GM21526 (cell line): ENCODE data around the gene LRRFIP1.

Source experiments
- ATAC-seq: cut with Tn5 transposase; IDR thresholded peaks from one replicate; pipeline ENCODE4 v1.9.1; 2021; ENCODE audit warnings: moderate library complexity; ENCODE audit not compliant: unreplicated experiment, low FRiP score

LRRFIP1 gene

DNA sequence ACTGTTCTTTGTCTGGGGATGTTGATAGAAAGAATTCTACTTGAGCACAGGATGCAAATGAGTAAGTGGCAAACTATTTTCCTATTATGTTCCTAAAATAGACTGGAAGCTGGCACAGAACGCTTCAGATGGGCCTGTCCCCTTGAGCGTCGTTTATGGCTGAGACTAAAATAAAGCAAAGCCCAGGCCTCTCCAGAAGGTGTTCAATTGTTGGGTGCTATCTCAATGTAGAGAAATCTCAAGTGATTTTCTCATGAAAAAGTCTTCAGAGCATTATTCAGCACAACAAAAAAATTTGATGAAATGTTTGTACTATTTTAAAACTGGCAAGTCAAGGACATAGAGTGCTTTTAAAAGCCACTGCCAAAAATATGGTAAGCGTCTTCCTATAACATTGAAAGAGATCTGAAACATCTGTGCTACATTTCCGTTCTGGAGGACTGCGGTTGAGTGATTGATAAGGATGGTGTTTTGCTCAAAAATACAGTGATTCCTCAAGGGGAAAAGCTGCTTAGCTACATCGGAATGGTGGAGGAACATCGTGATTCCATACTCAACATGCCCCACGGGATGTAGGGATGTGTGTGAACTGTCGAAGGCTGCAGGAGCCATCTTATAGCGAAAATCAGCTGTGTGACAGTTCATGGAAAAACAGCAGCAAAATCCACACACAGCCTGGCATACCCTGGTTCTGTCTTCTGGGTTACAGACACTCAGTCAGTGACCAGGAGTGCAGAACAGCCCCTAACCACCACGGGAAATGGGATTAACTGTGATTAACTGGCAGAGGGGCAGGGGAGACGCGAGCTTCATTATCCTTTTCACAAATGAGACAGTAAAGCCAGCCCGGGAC lies 10.4 kb upstream of the LRRFIP1 start:
- no peak for ATAC-seq

DNA sequence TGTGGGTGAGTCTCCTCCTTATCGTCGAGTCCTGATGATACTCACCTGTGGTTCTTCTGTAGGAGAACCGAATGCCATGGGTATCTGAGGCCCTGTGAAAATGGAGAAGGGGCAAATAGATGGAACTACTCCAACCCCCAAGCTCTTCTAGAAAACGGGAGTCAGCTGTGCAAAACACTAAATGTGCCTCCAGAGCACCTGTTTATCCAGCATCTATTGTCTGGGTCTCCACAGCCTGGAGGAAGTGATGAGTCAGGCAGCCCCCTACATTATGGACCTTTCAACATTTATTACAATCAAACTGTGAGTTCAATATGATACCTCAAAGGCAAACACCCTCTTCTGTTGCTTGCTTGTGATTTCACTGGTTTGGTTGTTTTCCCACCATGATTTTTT lies 9.8 kb upstream of the LRRFIP1 start:
- no peak for ATAC-seq

DNA sequence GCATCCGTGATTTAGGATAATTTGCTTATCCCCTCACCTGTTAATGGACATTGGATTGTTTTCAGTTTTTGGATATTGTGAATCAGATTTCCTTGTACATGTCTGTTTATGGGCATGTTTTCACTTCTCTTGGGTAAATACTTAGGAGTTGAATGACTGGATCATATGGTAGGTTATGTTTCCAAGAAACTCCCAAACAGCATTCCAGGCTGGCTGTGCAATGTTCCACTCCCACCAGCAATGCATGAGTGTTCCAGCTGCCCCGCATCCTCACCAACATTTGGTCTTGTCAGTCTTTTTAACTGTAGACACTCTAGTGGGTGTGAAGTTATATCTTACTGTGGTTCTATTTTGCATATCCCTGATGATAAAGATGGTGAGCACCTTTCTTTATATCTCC lies 8.9 kb upstream of the LRRFIP1 start:
- ATAC-seq: no peak

DNA sequence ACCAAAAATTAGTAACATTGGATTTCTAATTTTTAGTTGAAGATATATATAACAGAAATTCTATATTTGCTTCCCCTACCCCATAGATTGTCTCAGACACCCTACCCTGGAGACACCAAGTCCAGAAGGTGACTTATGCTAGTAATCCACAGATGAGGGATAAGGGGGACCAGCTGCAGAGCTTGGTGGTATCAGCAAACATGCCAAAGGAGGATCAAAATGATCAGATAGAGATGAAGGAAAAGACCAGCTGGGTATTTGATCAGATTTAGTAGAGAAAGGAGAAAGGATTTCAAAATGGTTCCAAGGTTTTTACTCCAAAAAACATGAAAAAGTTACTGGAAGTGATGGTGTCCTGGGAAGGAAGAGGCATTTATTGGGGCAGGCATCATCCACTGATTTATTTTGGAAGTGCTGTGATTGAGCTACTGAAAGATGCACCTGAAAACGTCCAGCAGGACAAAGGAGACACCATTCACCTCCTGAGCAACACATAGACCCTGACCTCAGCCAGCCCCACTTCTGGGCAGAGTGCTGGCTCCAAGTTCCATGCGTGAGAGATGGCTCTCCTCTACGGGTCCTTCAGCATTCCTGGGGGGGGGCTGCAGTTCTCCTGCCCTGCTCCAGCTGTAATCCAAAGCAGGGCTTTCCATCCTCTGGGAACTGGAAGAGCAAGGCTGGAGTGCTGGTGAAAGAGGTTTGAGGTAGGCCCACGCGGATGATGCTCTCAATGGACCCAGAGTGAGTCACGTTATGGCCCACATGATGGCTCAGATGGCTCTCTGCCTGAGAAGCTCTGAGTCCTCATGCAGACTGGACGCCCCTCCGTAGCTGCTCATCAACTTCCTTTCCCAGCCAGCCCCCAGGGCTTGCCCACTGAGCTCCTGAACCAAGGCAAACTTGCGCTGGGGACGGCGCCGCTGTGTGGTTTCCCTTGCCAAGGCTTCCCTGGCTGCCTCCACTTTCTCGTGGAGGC lies 3.7 kb upstream of the LRRFIP1 start:
- no peak for ATAC-seq

DNA sequence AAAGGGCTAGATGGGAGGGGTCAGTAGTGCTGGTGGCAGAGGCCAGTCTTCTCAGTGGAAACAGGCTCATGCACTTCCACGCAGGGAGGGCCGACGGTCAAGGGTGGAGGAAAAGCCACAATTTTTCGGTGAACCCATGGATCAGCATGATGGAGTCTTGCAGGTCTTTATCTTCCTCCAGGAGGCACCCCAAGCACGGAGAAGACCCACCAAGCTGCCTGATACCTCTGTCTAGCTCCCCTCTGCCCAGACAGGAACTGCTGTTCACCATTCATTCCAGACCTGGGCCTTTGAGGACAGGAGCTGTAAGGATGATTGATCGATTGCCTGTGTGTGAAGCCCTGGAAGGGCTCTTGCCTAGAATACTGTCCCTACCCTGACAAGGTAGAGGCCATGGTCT lies 2.8 kb upstream of the LRRFIP1 start:
- ATAC-seq: no peak

DNA sequence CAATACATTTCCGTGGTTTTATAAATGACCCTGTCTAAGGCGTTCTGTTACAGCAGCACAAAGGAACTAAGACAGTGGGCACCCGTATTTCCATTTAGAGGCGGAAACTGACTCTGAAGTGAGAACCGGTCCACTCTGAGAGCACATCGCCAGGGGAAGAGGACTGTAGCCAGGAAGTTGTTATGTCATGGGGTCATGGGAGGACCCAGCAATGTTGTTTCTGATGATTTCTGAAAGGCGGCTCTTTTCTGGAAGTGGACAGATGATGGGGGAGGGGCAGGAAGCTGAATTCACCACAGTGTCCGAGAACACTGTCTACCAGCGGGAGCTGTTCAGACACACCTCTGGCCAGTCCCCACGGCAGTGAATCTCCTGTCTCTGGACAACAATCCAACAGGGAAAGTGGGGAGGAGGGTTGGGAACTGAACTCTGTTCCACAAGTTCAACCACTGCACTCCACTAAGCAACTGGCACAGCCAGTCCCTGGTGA lies 2.1 kb upstream of the LRRFIP1 start:
- no peak for ATAC-seq

DNA sequence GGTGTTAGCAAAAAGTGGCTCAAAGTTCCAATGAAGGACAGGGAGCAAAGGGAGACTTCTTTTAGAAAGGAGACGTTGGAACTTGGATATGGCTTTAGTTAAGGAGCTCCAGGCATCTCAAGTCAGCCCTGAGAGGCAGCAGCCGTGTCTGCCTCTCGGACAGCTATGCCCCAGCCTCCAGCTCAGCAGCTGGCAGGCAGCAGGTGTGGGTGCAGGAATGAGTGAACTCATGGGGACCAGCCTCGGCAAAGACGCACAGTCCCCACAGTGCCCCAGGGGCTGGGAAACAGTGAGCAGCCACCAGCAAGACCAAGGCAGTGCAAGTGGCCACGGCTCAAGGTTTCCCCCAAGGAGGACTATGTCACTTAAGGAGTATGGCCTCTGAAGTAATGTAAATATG lies 1.6 kb upstream of the LRRFIP1 start:
- no peak for ATAC-seq

DNA sequence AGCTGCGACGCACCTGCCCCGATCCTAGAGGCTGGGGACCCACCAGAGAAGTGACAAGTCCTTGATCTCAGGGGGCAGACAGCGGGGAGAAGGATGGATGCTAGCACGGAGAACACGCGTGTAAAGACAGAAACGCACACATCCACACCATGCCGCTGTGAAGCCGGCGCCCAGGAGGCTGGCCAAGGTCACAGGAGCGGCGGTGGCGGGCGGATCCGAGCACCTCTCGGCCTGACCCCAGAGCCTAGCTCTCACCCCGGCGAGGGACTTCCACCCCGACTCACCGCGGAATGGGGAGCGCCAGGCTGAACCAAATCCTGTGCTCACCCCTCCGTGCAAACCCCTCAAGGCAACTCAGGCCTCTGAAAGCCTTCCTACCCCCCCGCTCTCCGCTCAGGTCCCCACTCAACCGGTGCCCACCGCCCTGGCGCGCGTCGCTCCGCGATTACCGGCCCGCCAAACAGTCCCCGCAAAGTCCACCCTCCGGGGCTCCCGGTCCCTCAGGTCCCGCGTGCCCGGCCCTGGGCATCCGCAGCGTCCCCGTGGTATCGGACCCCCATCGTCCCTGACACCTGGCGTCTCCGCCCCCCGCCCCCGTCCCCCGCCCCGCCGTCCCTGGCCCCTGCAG lies 460 bp upstream of the LRRFIP1 start:
- no peak for ATAC-seq

DNA sequence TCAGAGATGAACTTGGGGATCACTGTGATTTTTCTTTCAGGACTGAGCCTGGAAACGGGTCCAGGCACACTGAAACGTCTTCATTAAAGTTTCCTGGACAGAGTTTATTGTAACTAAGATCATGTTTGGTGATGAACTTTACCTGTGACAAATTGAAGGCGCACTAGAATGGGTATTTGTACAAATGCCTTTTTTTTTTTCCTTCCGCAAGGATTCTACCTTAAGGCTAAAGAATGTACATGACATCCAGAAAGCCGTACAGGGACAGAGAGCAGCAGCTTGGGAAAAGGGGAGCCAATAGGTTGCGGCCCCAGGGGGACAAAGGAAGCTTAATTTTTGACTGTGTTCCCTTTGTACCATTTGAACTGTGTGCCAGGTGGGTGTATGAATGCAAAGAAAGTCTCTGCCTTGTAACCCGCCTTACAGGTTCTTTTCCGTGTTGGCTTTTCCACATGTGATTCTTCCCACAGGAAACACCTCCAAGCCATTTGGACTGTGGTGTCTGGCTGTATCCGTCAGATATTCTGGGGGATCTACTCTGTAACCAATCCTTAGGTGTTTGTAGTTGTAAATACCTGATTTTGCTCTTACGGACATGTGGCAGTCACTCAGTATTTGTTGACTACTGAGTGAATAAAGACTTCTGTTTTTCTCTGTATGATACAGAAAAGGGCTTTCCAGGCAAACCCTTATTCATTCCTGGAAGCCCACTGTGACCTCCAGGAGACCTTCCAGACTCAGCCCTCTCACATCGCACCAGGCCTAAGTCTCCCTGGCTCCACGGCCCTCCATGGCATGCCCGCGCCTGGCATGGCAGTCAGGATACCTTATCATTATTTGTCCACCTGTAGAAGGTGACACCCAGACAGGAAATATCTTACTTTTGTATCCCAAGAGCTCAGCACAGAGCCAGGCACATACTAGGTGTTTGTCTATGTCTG lies 1.1 kb downstream of the LRRFIP1 start:
- no peak for ATAC-seq

DNA sequence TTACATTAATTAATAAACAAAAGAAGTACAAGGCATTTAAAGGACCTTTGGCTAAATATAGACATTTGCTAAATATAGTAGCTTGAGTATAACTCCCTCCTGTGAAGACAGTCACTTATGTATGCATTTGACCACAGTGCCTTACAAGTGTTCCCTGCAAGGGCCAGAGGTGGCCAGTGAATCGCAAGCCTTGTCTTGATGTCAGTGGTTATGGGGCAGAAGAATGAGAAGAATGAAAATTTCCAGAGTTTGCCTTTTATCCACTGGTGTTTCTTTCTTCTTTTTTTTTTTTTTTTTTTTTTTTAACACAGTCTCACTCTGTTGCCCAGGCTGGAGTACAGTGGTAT lies 1.8 kb downstream of the LRRFIP1 start:
- ATAC-seq: no peak

DNA sequence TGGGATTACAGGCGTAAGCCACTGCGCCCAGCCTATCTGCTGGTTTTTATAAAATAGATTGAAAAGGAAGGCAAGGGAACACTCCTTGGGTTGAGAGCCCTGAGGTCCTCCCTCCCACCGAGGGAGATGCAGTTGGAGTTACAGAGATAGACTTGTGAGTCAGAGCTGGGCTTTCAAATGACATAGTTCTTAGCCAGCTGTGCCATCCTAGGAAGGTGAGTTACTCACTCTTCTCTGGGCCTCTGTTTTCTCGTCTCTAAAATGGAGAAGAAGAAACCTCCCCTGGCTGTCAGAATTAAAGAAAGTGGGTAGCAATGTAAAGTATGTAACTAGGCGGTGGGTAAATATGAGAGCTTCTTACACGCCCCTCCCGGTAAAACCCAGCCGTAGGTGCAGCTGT lies 2.4 kb downstream of the LRRFIP1 start:
- no peak for ATAC-seq

DNA sequence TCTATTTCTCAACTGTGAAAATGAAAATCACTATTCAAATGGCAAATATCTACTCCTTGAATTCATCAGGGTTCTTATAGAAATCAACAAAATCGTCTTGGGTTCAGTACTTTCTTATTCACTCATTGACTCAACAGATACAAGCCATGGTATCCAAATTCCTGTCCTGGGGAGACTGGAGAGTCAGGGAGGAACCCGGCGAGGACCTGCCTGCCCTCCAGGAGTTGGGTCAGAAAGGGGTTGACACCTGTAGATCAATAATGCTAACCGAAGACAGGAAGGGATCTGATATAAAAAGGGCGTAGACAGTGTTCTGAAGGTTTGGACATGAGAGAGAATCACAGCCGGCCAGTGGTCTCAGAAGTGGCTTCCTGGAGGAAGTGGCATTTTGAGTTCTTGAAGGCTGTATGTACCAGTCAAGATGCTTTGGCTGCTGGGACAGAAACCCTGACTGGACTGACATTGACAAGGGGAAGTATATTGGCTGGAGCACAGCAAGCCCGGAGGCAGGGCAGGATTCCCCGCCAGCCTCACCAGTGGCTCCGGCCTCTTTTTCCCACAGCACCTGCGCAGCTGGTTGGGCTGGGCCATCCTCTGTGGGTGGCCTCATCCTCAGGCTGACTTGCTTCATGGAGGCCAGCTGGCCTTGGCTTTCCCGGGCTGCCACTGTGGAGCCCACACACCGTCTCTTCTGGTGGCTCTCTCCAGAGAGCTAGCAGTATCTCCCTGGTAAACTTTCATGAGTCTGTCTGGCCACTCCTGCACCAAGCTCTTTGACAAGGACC lies 3.0 kb downstream of the LRRFIP1 start:
- no peak for ATAC-seq

DNA sequence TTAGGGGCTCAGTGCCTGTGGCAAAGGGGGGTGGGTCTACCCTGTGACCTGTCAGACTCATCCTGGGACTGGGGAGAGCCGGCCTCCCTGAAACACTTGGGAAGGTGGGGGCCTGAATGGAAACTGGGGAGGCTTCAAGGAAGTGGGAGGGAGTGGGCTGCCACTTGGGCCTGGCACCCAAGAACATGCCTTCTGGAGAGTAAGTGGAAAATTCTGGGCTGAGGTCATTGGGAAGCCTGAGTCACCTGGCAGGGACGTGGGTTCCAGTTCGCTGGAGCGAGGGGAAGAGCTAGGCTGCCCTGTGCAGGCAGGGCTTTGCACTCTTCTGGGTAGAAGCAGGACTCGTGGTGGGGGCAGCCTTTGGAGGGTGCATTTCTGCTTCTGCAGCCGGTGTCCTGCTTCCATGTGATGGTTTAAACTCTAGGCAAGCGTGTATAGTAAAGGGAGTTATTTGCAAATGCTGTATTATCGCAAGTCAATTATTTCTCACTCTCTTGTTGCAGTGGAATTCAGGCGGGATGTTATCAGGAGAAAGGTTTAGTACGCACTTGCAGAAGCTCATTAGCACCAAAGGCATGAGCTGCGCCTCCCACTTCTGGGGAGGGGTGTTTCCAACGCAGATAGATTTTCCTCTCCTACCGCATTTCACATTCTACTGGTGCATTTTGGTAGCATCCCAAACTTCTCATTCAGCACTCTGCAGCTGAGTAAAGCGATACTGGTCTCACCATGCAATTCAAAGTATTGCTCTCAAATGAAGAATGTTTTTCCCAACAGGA lies 3.8 kb downstream of the LRRFIP1 start:
- no peak for ATAC-seq

DNA sequence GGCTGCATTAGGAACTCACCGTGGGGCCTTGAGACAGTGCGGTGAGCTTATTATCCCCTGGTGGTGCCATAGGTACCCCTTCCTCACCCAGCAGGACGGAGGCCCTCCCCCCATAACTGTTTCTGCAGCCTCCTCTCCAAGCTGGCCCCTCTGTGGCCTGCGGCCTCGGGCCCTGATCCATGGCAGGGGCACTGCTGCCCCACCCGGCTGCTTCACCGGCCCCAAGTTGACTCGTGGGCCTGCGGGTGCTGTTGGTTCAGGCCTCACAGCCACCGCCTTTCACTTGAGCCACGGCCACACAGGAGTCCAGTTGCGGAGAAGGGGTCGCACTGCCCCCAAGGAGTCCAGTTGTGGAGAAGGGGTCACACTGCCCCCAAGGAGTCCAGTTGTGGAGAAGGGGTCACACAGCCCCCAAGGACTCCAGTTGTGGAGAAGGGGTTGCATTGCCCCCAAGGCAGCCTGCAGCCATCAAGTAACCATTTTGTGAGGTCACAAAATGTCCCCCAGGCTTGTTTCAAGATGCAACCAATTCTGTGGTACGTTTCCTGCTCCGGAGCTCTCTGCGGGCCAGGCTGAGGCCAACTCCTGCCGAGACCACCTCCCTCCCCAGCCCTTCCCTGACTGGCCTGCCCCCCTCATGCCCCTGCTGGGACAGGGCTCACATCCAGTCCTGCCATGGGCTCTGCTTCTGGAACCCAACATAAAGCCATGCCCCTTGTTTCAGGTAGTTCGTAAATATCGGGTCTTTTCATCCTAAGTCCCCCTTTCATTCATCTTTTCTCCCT lies 4.6 kb downstream of the LRRFIP1 start:
- no peak for ATAC-seq

DNA sequence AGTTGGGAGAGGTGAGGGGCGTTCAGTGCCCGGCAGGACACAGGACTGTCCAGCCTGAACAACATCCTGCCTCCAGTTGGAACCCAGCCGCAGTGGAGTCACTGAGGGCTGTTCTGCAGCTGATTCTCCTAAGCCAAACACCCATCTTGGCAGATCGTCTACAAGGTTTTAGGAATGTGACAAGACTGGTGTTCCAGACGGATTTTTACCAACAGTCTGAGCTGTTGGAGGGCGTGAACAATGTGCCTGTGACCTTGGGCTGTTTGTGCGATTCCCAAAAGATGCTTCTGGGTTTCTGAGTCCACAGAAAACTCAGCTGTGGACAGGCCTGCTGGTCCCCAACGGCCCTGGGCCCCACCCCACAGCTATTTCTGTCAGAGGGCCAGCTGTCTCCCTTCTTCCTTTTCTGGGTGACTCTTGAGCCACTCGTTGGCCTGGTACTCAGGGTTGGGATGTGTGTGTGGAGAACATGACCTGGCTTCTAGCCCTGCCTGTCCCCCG lies 5.7 kb downstream of the LRRFIP1 start:
- no peak for ATAC-seq

DNA sequence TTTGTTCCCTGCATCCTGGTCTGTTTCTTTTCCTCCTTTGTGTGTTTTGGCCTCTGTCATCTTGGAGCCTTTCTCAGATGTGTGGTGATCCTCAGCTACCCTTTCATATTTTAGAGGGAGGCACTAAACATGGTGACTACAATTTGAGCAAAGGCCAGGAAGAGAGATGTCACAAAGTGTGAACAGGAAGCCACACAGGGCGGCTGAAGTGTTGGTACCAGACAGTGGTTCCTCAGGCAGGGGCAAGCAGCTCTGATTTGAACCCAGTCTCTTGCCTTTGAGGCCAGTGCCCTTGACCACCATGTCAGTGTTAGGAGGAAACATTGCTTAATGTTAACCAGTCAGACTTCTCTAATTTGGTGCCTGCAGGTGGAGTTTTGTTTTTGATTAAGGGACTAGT lies 9.2 kb downstream of the LRRFIP1 start:
- ATAC-seq: no peak

DNA sequence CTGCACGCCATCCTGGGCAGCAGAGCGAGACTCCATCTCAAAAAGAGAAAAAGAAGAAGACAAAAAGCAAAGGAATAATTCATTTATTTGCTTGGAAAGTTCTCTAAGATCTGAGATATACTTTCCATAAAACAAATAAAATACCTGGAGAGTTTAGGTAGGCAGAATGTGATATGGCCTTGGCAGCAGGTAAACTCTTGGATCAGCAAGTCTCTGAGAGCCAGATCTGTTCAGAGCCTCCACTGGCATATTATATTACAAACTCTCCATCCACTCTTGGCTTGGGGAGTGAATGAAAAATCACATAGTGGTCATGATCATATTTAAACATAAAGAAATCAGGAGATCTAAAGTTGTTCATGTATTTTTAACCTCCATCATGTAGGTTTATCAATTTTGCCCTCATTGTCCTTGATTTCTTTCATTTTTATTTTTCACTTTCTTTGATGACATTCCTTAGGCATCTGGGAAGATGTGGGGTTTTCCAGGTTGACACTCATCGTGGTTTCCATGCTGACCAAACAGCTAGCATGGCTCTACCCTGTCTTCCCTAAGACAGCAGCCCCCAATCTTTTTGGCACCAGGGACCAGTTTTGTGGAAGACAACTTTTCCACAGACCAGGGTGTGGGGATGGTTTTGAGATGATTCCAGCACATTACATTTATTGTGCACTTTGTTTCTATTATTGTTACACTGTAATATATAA lies 10.2 kb downstream of the LRRFIP1 start:
- ATAC-seq: no peak
